ENCODE data around the gene FOXA2. TPM values are rescaled to one million over a fixed set of nuclear protein-coding genes. Genes with fewer than 3 reads are reported as not detected.
A peak's percentile ranks its signal among the peaks of the same experiment; 100 is the strongest.

The FOXA2 gene
- total RNA-seq, 2 donors from 2014 or later = 86.7 to 123 TPM

DNA sequence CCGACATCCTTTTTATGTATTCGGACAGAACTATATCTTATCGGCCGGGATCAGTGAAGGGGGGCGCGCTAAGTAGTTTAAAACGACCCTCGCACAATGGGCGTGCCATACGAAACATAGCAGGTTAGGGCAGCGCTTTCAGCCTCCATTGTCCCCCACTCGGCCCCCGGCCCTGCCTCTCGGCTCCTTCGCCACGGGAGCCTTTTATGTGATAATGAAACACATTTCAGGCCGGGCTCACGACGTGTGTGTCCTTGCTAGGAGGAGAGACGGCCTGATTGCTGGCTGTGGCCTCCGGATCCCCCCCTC, 5.3 kb downstream of the FOXA2 start:
- Mint-ChIP-seq H3K27ac (peak overlapping the region; percentile 95), H3K36me3 (ENCODE audit: low read depth) (peaks cover 33% of the 10 kb centered on the region), H3K9me3 (no peaks in the 10 kb centered on the region), H3K4me3 (peak overlapping the region; percentile 100), H3K27me3 (ENCODE audit: insufficient read depth) (peaks cover 73% of the 10 kb centered on the region), H3K4me1 (peaks cover 40% of the 10 kb centered on the region)
- TF ChIP-seq, protein P1, sequence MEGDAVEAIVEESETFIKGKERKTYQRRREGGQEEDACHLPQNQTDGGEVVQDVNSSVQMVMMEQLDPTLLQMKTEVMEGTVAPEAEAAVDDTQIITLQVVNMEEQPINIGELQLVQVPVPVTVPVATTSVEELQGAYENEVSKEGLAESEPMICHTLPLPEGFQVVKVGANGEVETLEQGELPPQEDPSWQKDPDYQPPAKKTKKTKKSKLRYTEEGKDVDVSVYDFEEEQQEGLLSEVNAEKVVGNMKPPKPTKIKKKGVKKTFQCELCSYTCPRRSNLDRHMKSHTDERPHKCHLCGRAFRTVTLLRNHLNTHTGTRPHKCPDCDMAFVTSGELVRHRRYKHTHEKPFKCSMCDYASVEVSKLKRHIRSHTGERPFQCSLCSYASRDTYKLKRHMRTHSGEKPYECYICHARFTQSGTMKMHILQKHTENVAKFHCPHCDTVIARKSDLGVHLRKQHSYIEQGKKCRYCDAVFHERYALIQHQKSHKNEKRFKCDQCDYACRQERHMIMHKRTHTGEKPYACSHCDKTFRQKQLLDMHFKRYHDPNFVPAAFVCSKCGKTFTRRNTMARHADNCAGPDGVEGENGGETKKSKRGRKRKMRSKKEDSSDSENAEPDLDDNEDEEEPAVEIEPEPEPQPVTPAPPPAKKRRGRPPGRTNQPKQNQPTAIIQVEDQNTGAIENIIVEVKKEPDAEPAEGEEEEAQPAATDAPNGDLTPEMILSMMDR (conservative IDR thresholded peaks at IDR 0.05) = no peak
- Histone ChIP-seq H3K27me3 (ENCODE audit: control insufficient read depth, insufficient read depth, low read length, poor library complexity, severe bottlenecking) (peaks cover 33% of the 10 kb centered on the region), H3K27ac (ENCODE audit: low read depth, low read length) (no peak overlapping the region), H3K36me3 (ENCODE audit: control insufficient read depth, insufficient read depth, low read length) (peaks cover 23% of the 10 kb centered on the region), H3K9ac (ENCODE audit: extremely low read depth, low read length, poor library complexity, severe bottlenecking) (peak overlapping the region; percentile 98), H3K9me3 (ENCODE audit: control insufficient read depth, low read length) (no peaks in the 10 kb centered on the region), H3K4me1 (ENCODE audit: control insufficient read depth, insufficient read depth, low read length) (no peaks in the 10 kb centered on the region), H3K4me3 (ENCODE audit: low read length) (peak overlapping the region; percentile 94)
- peak; percentile 96 for DNase-seq
- 0% methylated on average over 14 to 21 of the region's 21 CpGs for WGBS, 2 experiments (ENCODE audit: insufficient coverage in 1 of 2, insufficient read length in 1 of 2)

DNA sequence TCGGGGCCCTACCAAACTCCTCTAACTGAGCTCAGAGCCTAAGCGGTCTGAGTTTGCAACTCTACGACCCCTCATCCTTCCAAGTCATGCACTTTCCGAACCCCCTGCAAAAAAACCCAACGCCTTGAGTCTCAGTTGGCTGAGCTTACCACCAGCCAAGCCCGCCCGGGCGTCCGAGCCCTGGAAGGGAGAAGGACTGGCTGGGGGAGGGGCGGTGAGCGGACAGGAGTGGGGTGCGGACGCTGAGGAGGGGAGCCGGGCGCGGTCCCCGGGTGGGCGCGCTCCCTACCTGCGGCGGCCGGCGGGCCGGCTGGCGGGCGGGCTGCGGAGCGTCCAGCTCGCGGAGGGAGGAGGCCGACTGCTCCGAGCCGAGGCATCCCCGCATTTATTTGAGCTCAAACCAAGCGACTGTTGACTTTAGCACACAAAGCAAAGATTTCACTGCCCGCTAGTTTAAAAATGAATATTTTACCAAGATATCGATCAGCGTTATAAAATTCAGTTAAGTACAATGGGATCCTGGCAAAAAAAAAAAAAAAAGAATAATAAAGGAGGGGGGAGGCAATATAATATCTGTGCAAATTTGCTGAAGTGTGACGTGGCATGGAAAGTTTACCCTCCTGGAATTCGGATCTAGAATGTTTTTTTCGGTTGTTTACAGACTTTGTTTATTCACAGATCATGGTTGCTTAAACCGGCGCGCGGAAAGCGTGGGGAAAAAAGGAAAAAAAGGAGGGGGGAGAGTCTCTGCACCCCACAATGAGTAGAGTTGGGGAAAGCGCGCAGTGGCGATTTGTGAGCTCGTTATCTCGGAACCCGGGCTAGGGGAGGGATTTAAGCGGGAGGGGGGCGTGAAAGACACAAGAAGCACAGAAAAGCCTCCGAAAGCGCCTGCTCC, 5.9 kb downstream of the FOXA2 start:
- peak overlapping the region; percentile 28 for H3K27ac ChIP-seq (ENCODE audit: low read depth, low read length)
- peak overlapping the region; percentile 98 for H3K9ac ChIP-seq (ENCODE audit: extremely low read depth, low read length, poor library complexity, severe bottlenecking)
- 0 to 1% methylated on average over 19 to 56 of the region's 56 CpGs for WGBS, 2 experiments (ENCODE audit: insufficient coverage in 1 of 2, insufficient read length in 1 of 2)
- H3K4me1 ChIP-seq (ENCODE audit: control insufficient read depth, insufficient read depth, low read length) = peaks cover 5% of the 10 kb centered on the region
- peaks cover 33% of the 10 kb centered on the region for H3K27me3 ChIP-seq (ENCODE audit: control insufficient read depth, insufficient read depth, low read length, poor library complexity, severe bottlenecking)
- peak overlapping the region; percentile 94 for H3K4me3 ChIP-seq (ENCODE audit: low read length)
- H3K27ac Mint-ChIP-seq = peak overlapping the region; percentile 100
- peak; percentile 79 for DNase-seq
- TF ChIP-seq, protein P1 (conservative IDR thresholded peaks at IDR 0.05) = no peak
- H3K36me3 ChIP-seq (ENCODE audit: control insufficient read depth, insufficient read depth, low read length) = peaks cover 23% of the 10 kb centered on the region
- peaks cover 33% of the 10 kb centered on the region for H3K36me3 Mint-ChIP-seq (ENCODE audit: low read depth)
- no peaks in the 10 kb centered on the region for H3K9me3 Mint-ChIP-seq
- H3K4me1 Mint-ChIP-seq = peaks cover 45% of the 10 kb centered on the region
- no peaks in the 10 kb centered on the region for H3K9me3 ChIP-seq (ENCODE audit: control insufficient read depth, low read length)
- peaks cover 71% of the 10 kb centered on the region for H3K27me3 Mint-ChIP-seq (ENCODE audit: insufficient read depth)
- peak overlapping the region; percentile 100 for H3K4me3 Mint-ChIP-seq

DNA sequence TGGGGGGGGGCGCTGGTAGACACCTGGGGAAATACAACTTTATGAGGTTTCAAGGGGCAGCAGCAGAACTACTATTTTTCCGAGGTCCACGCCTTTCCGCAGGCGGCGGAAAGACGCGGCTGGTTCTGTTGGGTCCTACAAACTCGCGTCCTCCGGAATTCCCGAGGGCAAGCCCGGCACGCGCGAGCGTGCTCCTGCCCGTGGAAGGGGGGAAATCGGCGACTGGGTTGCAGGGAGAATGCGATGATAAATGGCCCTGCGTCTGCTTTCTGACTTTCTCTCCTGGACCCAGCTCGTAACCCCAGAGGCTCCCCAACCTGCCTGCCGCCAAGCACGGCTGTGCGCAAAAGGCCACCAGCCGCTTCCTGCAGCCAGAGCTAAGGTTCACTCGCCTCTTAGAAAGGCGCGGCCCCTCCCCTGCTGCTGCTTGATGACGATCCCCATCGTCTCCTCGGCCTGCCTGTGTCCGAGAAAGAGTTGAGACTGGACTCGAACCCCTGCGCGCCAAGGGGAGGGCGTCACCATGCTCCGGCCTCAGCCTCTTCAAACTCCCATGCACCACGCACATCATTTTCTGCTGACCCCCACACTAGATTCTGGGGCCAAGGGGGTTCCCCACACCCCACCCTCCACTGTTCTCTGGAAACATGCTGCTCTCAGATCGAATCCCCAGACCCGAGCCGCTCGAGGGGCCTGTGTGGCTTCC, 6.7 kb downstream of the FOXA2 start:
- no peaks in the 10 kb centered on the region for H3K9me3 Mint-ChIP-seq
- H3K4me1 Mint-ChIP-seq = peaks cover 53% of the 10 kb centered on the region
- Histone ChIP-seq H3K9me3 (ENCODE audit: control insufficient read depth, low read length) (no peaks in the 10 kb centered on the region), H3K27me3 (ENCODE audit: control insufficient read depth, insufficient read depth, low read length, poor library complexity, severe bottlenecking) (peaks cover 33% of the 10 kb centered on the region), H3K36me3 (ENCODE audit: control insufficient read depth, insufficient read depth, low read length) (peaks cover 30% of the 10 kb centered on the region), H3K4me1 (ENCODE audit: control insufficient read depth, insufficient read depth, low read length) (peaks cover 13% of the 10 kb centered on the region), H3K9ac (ENCODE audit: extremely low read depth, low read length, poor library complexity, severe bottlenecking) (peak overlapping the region; percentile 98), H3K4me3 (ENCODE audit: low read length) (peak overlapping the region; percentile 94), H3K27ac (ENCODE audit: low read depth, low read length) (no peak overlapping the region)
- peak overlapping the region; percentile 100 for H3K4me3 Mint-ChIP-seq
- peak overlapping the region; percentile 100 for H3K27ac Mint-ChIP-seq
- TF ChIP-seq, protein P1 (conservative IDR thresholded peaks at IDR 0.05) = no peak
- peaks cover 75% of the 10 kb centered on the region for H3K27me3 Mint-ChIP-seq (ENCODE audit: insufficient read depth)
- 1 to 3% methylated on average over 21 to 44 of the region's 44 CpGs for WGBS, 2 experiments (ENCODE audit: insufficient coverage in 1 of 2, insufficient read length in 1 of 2)
- peak; percentile 88 for DNase-seq
- H3K36me3 Mint-ChIP-seq (ENCODE audit: low read depth) = peaks cover 31% of the 10 kb centered on the region
